CD4-positive, alpha-beta T cell treated with Interferon gamma for 1 hour (primary cell): ENCODE data around the gene VEZF1.
A peak's percentile ranks its signal among the peaks of the same experiment; 100 is the strongest.

ENCODE experiments used
- DNase-seq: peaks from one replicate; pipeline ENCODE4 v3.0.0-alpha.2; 2020

Gene VEZF1

GRCh38 chr17:57947369-57947768 is 40.7 kb downstream of the VEZF1 start:
- DNase-seq, result no peak

- peak; percentile 62 for DNase-seq
Observed at GRCh38 chr17:57946798-57947358, 41.2 kb downstream of the VEZF1 start.

- DNase-seq, result no peak
Observed at GRCh38 chr17:57945996-57946797, 41.9 kb downstream of the VEZF1 start.

- DNase-seq, result no peak
Observed at GRCh38 chr17:57944908-57945307, 43.1 kb downstream of the VEZF1 start.

- DNase-seq, result no peak
Observed at GRCh38 chr17:57943645-57944044, 44.4 kb downstream of the VEZF1 start.

- no peak for DNase-seq
Observed at GRCh38 chr17:57943140-57943539, 44.9 kb downstream of the VEZF1 start.

- DNase-seq, result no peak
Observed at GRCh38 chr17:57941384-57942370, 46.4 kb downstream of the VEZF1 start.

GRCh38 chr17:57940653-57941329 is 47.3 kb downstream of the VEZF1 start:
- no peak for DNase-seq

GRCh38 chr17:57940231-57940630 is 47.8 kb downstream of the VEZF1 start:
- no peak for DNase-seq

- DNase-seq, result peak; percentile 77
Observed at GRCh38 chr17:57939797-57940196, 48.3 kb downstream of the VEZF1 start.

- DNase-seq, result no peak
Observed at GRCh38 chr17:57938061-57938502, 50.0 kb downstream of the VEZF1 start.

GRCh38 chr17:57937492-57937891 is 50.6 kb downstream of the VEZF1 start:
- no peak for DNase-seq

- no peak for DNase-seq
Observed at GRCh38 chr17:57935833-57936807, 51.9 kb downstream of the VEZF1 start.

- DNase-seq, result no peak
Observed at GRCh38 chr17:57931488-57932137, 56.4 kb downstream of the VEZF1 start.

- no peak for DNase-seq
Observed at GRCh38 chr17:57930239-57930638, 57.8 kb downstream of the VEZF1 start.

- no peak for DNase-seq
Observed at GRCh38 chr17:57929386-57929785, 58.7 kb downstream of the VEZF1 start.

GRCh38 chr17:57928928-57929327 is 59.1 kb downstream of the VEZF1 start:
- no peak for DNase-seq

- no peak for DNase-seq
Observed at GRCh38 chr17:57927048-57927723, 60.9 kb downstream of the VEZF1 start.

GRCh38 chr17:57926723-57927047 is 61.4 kb downstream of the VEZF1 start:
- no peak for DNase-seq

- no peak for DNase-seq
Observed at GRCh38 chr17:57925361-57925990, 62.6 kb downstream of the VEZF1 start.
